Measurements from ENCODE around the gene SLC5A1.
A peak's percentile ranks its signal among the peaks of the same experiment; 100 is the strongest.
"Not testable (repeated sequence)": the region's sequence is repeated elsewhere in the genome, so short reads cannot be mapped to it uniquely, and the experiment has no call there.

The SLC5A1 gene

DNA sequence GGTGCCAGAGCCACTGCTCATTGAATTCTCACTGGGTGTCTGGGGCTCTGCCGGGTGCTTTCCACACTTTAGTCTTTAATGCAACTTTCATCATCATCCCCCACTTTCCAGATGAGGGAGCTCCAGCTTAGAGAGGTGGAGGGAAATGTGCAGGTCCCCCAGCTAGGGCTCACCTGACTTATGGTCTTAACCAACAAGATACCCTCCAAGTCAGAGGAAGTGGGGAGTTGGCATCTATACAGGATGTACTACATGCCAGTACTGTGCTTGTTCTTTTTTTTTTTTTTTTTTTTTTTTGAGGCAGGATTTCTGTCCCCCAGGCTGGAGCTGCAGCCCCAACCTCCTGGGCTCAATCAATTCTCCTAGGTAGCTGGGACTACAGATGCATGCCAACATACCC lies 89.7 kb downstream of the SLC5A1 start:
- no peaks in the 10 kb centered on the region for H4K20me1 ChIP-seq (ENCODE audit: insufficient read depth)
- H3K4me3 ChIP-seq (IDR thresholded peaks at IDR 0.05; ENCODE audit: insufficient read depth, low read depth, low read length) = no peak overlapping the region
- TF ChIP-seq, protein P1, sequence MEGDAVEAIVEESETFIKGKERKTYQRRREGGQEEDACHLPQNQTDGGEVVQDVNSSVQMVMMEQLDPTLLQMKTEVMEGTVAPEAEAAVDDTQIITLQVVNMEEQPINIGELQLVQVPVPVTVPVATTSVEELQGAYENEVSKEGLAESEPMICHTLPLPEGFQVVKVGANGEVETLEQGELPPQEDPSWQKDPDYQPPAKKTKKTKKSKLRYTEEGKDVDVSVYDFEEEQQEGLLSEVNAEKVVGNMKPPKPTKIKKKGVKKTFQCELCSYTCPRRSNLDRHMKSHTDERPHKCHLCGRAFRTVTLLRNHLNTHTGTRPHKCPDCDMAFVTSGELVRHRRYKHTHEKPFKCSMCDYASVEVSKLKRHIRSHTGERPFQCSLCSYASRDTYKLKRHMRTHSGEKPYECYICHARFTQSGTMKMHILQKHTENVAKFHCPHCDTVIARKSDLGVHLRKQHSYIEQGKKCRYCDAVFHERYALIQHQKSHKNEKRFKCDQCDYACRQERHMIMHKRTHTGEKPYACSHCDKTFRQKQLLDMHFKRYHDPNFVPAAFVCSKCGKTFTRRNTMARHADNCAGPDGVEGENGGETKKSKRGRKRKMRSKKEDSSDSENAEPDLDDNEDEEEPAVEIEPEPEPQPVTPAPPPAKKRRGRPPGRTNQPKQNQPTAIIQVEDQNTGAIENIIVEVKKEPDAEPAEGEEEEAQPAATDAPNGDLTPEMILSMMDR (conservative IDR thresholded peaks at IDR 0.05; ENCODE audit: low read depth, low read length) = no peak
- H3K36me3 ChIP-seq (ENCODE audit: insufficient read depth) = no peaks in the 10 kb centered on the region
- no peak overlapping the region for H3K27ac ChIP-seq
- no peaks in the 10 kb centered on the region for H3K4me1 ChIP-seq (ENCODE audit: low read depth, poor library complexity, severe bottlenecking)
- no peaks in the 10 kb centered on the region for H3K79me2 ChIP-seq (ENCODE audit: insufficient read depth, low read depth)
- no peak overlapping the region for H3K9ac ChIP-seq
- H2AFZ ChIP-seq (ENCODE audit: low read depth) = no peak overlapping the region
- H3K4me2 ChIP-seq = no peak overlapping the region
- H3K27me3 ChIP-seq (ENCODE audit: insufficient read depth, low read depth) = no peaks in the 10 kb centered on the region

- not testable (repeated sequence) for H3K27ac ChIP-seq; H3K4me1 ChIP-seq (ENCODE audit: low read depth, poor library complexity, severe bottlenecking); H3K36me3 ChIP-seq (ENCODE audit: insufficient read depth); H4K20me1 ChIP-seq (ENCODE audit: insufficient read depth); H3K79me2 ChIP-seq (ENCODE audit: insufficient read depth, low read depth); H3K27me3 ChIP-seq (ENCODE audit: insufficient read depth, low read depth); H3K4me2 ChIP-seq; H3K9ac ChIP-seq; H3K4me3 ChIP-seq (IDR thresholded peaks at IDR 0.05; ENCODE audit: insufficient read depth, low read depth, low read length); H2AFZ ChIP-seq (ENCODE audit: low read depth)
Measured at GRCh38 chr22:32134796-32135195, 91.7 kb downstream of the SLC5A1 start.

DNA sequence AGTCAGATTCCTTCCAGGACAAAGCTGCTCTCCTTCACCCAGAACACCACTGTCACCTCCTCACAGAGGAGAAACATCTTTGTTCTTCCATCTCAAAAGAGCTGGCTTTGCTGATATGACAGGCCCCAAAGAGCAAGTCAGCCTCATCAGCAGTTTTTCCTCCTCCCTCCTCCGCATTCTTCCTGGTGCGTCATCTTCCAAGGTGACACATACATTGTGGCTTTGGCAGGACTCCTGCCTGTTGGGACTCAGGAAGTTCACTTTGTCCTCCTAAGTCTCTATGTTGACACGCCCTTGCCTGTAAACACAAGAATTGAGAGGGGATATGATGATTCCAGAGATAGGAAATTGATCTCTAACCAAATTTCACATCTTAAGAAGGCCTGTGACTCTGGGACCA lies 92.9 kb downstream of the SLC5A1 start:
- not testable (repeated sequence) for H3K4me2 ChIP-seq; H3K27me3 ChIP-seq (ENCODE audit: insufficient read depth, low read depth); H2AFZ ChIP-seq (ENCODE audit: low read depth); H3K4me3 ChIP-seq (IDR thresholded peaks at IDR 0.05; ENCODE audit: insufficient read depth, low read depth, low read length); H3K4me1 ChIP-seq (ENCODE audit: low read depth, poor library complexity, severe bottlenecking); H3K9ac ChIP-seq; H3K27ac ChIP-seq; H4K20me1 ChIP-seq (ENCODE audit: insufficient read depth); H3K79me2 ChIP-seq (ENCODE audit: insufficient read depth, low read depth); H3K36me3 ChIP-seq (ENCODE audit: insufficient read depth)

DNA sequence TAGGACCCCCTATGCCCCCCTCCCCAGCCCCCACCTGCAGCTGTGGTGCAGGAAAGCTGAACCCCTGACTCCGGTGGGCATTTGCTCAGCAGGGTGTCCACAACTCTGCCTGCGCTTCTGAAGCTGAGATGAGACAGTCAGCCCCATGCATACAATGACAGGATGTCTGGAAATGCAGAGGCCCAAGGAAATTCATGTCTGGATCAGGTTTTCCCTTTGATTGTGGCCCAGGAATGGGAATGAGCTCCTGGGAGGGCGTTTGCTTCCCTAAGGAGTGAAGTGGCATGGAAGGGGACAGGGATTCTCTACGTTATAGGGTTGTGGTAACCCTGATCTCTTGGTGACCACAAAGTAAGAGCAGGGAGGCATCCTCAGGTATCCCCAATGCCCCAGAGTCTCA lies 93.8 kb downstream of the SLC5A1 start:
- H3K27me3 ChIP-seq (ENCODE audit: insufficient read depth, low read depth); H3K4me3 ChIP-seq (IDR thresholded peaks at IDR 0.05; ENCODE audit: insufficient read depth, low read depth, low read length); H3K27ac ChIP-seq; H3K79me2 ChIP-seq (ENCODE audit: insufficient read depth, low read depth); H3K4me2 ChIP-seq; H4K20me1 ChIP-seq (ENCODE audit: insufficient read depth); H3K36me3 ChIP-seq (ENCODE audit: insufficient read depth); H3K4me1 ChIP-seq (ENCODE audit: low read depth, poor library complexity, severe bottlenecking); H3K9ac ChIP-seq: not testable (repeated sequence)
- H2AFZ ChIP-seq (ENCODE audit: low read depth) = peak overlapping the region; percentile 99; the same call in 1 of the 2 replicates

- H3K4me3 ChIP-seq (IDR thresholded peaks at IDR 0.05; ENCODE audit: insufficient read depth, low read depth, low read length); H3K36me3 ChIP-seq (ENCODE audit: insufficient read depth); H3K4me1 ChIP-seq (ENCODE audit: low read depth, poor library complexity, severe bottlenecking); H3K79me2 ChIP-seq (ENCODE audit: insufficient read depth, low read depth); H3K27me3 ChIP-seq (ENCODE audit: insufficient read depth, low read depth); H4K20me1 ChIP-seq (ENCODE audit: insufficient read depth): not testable (repeated sequence)
- H2AFZ ChIP-seq (ENCODE audit: low read depth) = peak overlapping the region; percentile 99
- peak overlapping the region; percentile 79 for H3K27ac ChIP-seq
- peak overlapping the region; percentile 78 for H3K9ac ChIP-seq
- H3K4me2 ChIP-seq = peak overlapping the region; percentile 66
Measured at GRCh38 chr22:32137731-32138324, 94.8 kb downstream of the SLC5A1 start.

GRCh38 chr22:32138576-32138975 lies 95.5 kb downstream of the SLC5A1 start:
- not testable (repeated sequence) for H4K20me1 ChIP-seq (ENCODE audit: insufficient read depth); H3K36me3 ChIP-seq (ENCODE audit: insufficient read depth); H3K79me2 ChIP-seq (ENCODE audit: insufficient read depth, low read depth); H3K4me1 ChIP-seq (ENCODE audit: low read depth, poor library complexity, severe bottlenecking); H3K27me3 ChIP-seq (ENCODE audit: insufficient read depth, low read depth); H3K4me3 ChIP-seq (IDR thresholded peaks at IDR 0.05; ENCODE audit: insufficient read depth, low read depth, low read length)
- H3K9ac ChIP-seq = peak overlapping the region; percentile 78; the same call in 1 of the 2 replicates
- H3K27ac ChIP-seq = peak overlapping the region; percentile 79; the same call in 1 of the 2 replicates
- H2AFZ ChIP-seq (ENCODE audit: low read depth) = peak overlapping the region; percentile 99
- peak overlapping the region; percentile 63 for H3K4me2 ChIP-seq

DNA sequence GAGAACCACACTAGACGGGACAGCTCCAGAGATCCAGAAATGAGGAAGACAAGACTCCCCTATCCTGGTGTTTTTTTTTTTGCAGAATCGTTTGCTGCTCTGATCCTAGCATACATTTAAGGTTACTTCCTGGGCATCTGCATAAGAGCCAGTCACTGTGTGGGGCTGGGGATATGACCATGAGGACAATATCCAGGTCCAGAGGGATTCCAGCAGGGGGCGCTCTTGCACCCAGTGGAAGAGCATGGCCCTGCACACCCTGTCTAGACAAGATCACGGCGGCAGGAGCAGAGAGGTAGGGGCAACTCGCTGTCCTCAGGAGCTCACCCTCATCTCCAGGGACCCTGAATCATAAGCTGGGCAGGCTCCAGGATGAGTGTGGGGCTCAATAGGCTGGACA lies 97.6 kb downstream of the SLC5A1 start:
- H3K4me3 ChIP-seq (IDR thresholded peaks at IDR 0.05; ENCODE audit: insufficient read depth, low read depth, low read length); H3K9ac ChIP-seq; H4K20me1 ChIP-seq (ENCODE audit: insufficient read depth); H3K27me3 ChIP-seq (ENCODE audit: insufficient read depth, low read depth); H3K79me2 ChIP-seq (ENCODE audit: insufficient read depth, low read depth); H3K4me2 ChIP-seq; H3K4me1 ChIP-seq (ENCODE audit: low read depth, poor library complexity, severe bottlenecking); H2AFZ ChIP-seq (ENCODE audit: low read depth); H3K27ac ChIP-seq; H3K36me3 ChIP-seq (ENCODE audit: insufficient read depth): not testable (repeated sequence)
- TF ChIP-seq, protein P1 (conservative IDR thresholded peaks at IDR 0.05; ENCODE audit: low read depth, low read length) = peak; percentile 62

Measured in KMS-11 (cell line).